Uterus (tissue), 4 donors: ENCODE results near the gene CDKL4. TPM values are rescaled to one million over a fixed set of nuclear protein-coding genes. Genes with fewer than 3 reads are reported as not detected.

Experiments used
- DNase-seq, 2 donors: peaks; one replicate each; pipeline ENCODE4 v3.0.0-alpha.2; 2019 to 2020
- H3K27ac ChIP-seq, 2 donors: fragments of 200-600 bp; sonication (generic); 1 replicate in 1 of 2; 2 replicates in 1 of 2; pipeline ENCODE4 v1.5.1; 2016 to 2018
- H3K27me3 ChIP-seq, 2 donors: fragments of 200-600 bp; sonication (generic); one replicate each; pipeline ENCODE4 v1.5.1; 2018 to 2019; ENCODE audit warnings: control low read depth in 1 of 2
- H3K36me3 ChIP-seq, 2 donors: fragments of 200-600 bp; sonication (generic); one replicate each; pipeline ENCODE4 v1.5.1; 2019; ENCODE audit warnings: control low read depth in 1 of 2
- H3K4me1 ChIP-seq, 2 donors: fragments of 200-600 bp; sonication (generic); one replicate each; pipeline ENCODE4 v1.5.1; 2018 to 2019; ENCODE audit warnings: control low read depth in 1 of 2
- H3K4me3 ChIP-seq, 2 donors: fragments of 200-600 bp; sonication (generic); 1 replicate in 1 of 2; 2 replicates in 1 of 2; pipeline ENCODE4 v1.5.1; 2018 to 2019; ENCODE audit warnings: mild to moderate bottlenecking in 1 of 2
- H3K9me3 ChIP-seq, 2 donors: fragments of 200-600 bp; sonication (generic); one replicate each; pipeline ENCODE4 v1.5.1; 2019; ENCODE audit warnings: control low read depth in 1 of 2
- POLR2A ChIP-seq, 2 donors: fragments of 450-650 bp; IDR thresholded peaks; one replicate each; pipeline ENCODE4 v1.6.1; 2016; ENCODE audit warnings: antibody characterized with exemption in 2 of 2, mild to moderate bottlenecking in 1 of 2, moderate library complexity in 1 of 2
- intact Hi-C: fragments of 100-400 bp; cut with DNase I; formaldehyde crosslinking; loops from one replicate; pipeline ENCODE4 v1.15.1; 2023; ENCODE audit warnings: low total_unique reads
- total RNA-seq, 4 donors: library from RNA; depleted of rRNA in 3 of 4; stranded (reverse); fragments of >200 nt in 3 of 4; gene quantifications; one replicate each; pipeline versions ENCODE4 v1.1.0 to v1.2.4, GENCODE V29; 2014 to 2023
- TF ChIP-seq, protein P1 (sequence below), 4 experiments: fragments of 200-600 bp in 2 of 4; fragments of 450-650 bp in 2 of 4; sonication (generic) in 2 of 4; IDR thresholded peaks; one replicate each; pipeline ENCODE4 v1.5.1; 2016 to 2019; ENCODE audit warnings: antibody characterized with exemption in 4 of 4, mild to moderate bottlenecking in 2 of 4, moderate library complexity in 1 of 4
- donor health status: DM: yes; HTN: yes; CAD: no.

CDKL4 gene
- total RNA-seq, 4 donors from 2014 or later: 0.59 to 3.2 (median 2.1) TPM; not detected in 1

DNA sequence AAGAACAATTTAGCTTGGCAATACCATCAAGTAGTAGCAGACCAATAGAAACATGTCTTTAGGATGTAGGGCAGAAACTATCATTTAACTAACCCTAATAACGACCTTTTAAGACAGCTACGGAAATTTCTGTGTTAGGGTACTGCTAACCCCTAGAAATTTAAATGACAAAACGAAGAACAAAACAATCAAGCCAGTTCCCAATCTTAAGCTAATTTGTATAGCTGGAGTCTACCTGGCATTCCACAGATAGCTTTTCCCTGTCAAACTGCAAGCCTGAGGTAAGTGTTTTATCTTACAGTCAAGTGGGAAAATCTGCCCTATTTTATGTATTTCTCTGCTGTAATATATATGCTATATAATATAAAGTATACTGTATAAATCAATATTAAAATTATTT, 37.6 kb upstream of the CDKL4 start:
- H3K27ac ChIP-seq: no peak overlapping the region
- TF ChIP-seq POLR2A (IDR thresholded peaks at IDR 0.05): no peak
- TF ChIP-seq, protein P1, sequence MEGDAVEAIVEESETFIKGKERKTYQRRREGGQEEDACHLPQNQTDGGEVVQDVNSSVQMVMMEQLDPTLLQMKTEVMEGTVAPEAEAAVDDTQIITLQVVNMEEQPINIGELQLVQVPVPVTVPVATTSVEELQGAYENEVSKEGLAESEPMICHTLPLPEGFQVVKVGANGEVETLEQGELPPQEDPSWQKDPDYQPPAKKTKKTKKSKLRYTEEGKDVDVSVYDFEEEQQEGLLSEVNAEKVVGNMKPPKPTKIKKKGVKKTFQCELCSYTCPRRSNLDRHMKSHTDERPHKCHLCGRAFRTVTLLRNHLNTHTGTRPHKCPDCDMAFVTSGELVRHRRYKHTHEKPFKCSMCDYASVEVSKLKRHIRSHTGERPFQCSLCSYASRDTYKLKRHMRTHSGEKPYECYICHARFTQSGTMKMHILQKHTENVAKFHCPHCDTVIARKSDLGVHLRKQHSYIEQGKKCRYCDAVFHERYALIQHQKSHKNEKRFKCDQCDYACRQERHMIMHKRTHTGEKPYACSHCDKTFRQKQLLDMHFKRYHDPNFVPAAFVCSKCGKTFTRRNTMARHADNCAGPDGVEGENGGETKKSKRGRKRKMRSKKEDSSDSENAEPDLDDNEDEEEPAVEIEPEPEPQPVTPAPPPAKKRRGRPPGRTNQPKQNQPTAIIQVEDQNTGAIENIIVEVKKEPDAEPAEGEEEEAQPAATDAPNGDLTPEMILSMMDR (IDR thresholded peaks at IDR 0.05): no peak
- H3K4me3 ChIP-seq: no peak overlapping the region
- H3K4me1 ChIP-seq: no peaks in the 10 kb centered on the region
- H3K9me3 ChIP-seq: no peaks in the 10 kb centered on the region
- intact Hi-C loops: no loop called here
- no peaks in the 10 kb centered on the region for H3K36me3 ChIP-seq
- H3K27me3 ChIP-seq: no peaks in the 10 kb centered on the region
- DNase-seq: no peak

GRCh38 chr2:39275016-39275415, 31.2 kb upstream of the CDKL4 start:
- H3K9me3 ChIP-seq: no peaks in the 10 kb centered on the region
- H3K27ac ChIP-seq: no peak overlapping the region
- no peaks in the 10 kb centered on the region for H3K27me3 ChIP-seq
- intact Hi-C loops: no loop called here
- no peak overlapping the region for H3K4me3 ChIP-seq
- TF ChIP-seq POLR2A (IDR thresholded peaks at IDR 0.05): no peak
- TF ChIP-seq, protein P1 (IDR thresholded peaks at IDR 0.05): no peak
- DNase-seq: no peak
- H3K4me1 ChIP-seq: no peaks in the 10 kb centered on the region
- no peaks in the 10 kb centered on the region for H3K36me3 ChIP-seq

DNA sequence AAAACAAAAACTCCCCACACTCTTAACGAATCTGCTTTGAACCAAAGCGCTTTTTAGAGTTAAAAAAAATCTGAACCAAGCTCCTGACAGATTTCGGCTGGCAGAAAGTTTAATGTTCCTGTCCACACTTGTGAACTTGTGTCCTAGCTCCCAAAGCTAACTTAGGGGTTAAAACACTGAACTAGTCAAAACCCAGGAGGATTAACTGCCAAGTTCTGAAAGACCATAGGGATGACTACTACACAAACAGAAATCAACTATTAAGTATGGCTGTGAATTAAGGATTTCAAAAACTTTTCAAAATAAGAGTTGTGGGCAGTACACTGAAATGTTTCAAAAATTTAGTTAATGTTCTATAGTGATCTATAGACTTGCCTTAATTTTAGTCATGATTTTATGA, 26.2 kb upstream of the CDKL4 start:
- Histone ChIP-seq H3K4me3 (no peak overlapping the region), H3K9me3 (no peaks in the 10 kb centered on the region), H3K27ac (no peak overlapping the region), H3K27me3 (no peaks in the 10 kb centered on the region), H3K36me3 (no peaks in the 10 kb centered on the region), H3K4me1 (peaks cover 0 to 3% of the 10 kb centered on the region in 2 donors)
- no peak for DNase-seq
- TF ChIP-seq, protein P1 (IDR thresholded peaks at IDR 0.05): no peak
- no peak for TF ChIP-seq POLR2A (IDR thresholded peaks at IDR 0.05)
- intact Hi-C loops: no loop called here

DNA sequence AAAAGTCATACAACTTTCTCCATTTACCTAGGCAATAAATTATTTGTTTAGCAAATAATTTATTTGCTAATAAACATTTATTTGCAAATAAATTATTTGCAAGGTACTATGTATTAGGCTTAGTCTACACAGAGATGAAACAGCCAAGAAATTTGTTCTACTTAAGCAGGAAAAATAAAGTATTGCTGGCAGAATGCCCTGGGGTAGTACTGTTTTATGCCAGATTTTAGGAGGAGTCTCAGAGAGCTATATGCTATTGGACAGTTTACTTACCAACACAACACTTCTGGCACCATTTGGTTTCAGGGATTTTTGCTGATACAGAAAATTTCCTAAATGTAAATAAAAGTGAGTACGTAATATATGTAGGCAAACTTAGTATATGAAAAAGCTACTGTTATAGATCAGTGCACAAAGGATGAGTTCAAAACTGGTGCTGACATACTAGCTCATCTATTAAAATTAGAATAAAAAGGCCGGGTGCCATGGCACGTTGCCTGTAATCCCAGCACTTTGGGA, 23.2 kb upstream of the CDKL4 start:
- DNase-seq: no peak
- Histone ChIP-seq H3K27me3 (no peaks in the 10 kb centered on the region), H3K9me3 (no peaks in the 10 kb centered on the region), H3K4me3 (no peak overlapping the region), H3K4me1 (peaks cover 0 to 3% of the 10 kb centered on the region in 2 donors), H3K36me3 (no peaks in the 10 kb centered on the region), H3K27ac (no peak overlapping the region)
- TF ChIP-seq, protein P1 (IDR thresholded peaks at IDR 0.05): no peak
- TF ChIP-seq POLR2A (IDR thresholded peaks at IDR 0.05): no peak
- intact Hi-C loops: no loop called here

- DNase-seq: no peak
- no peaks in the 10 kb centered on the region for H3K27me3 ChIP-seq
- intact Hi-C loops: no loop called here
- H3K4me3 ChIP-seq: no peak overlapping the region
- H3K9me3 ChIP-seq: no peaks in the 10 kb centered on the region
- no peak overlapping the region for H3K27ac ChIP-seq
- TF ChIP-seq POLR2A (IDR thresholded peaks at IDR 0.05): no peak
- TF ChIP-seq, protein P1 (IDR thresholded peaks at IDR 0.05): no peak
- H3K36me3 ChIP-seq: no peaks in the 10 kb centered on the region
- peaks cover 0 to 3% of the 10 kb centered on the region in 2 donors for H3K4me1 ChIP-seq
Measured at GRCh38 chr2:39266139-39266805, 22.5 kb upstream of the CDKL4 start.
